HG03378 (cell line): ENCODE results near the gene CDK4.

Experiments
- ATAC-seq: cut with Tn5 transposase; IDR thresholded peaks from one replicate; pipeline ENCODE4 v1.9.1; 2021; ENCODE audit warnings: mild to moderate bottlenecking, moderate library complexity; ENCODE audit not compliant: unreplicated experiment

CDK4 gene

GRCh38 chr12:57740656-57741412 lies 11.3 kb downstream of the CDK4 start:
- peak; percentile 60 for ATAC-seq

- ATAC-seq = no peak
These were observed 12.1 kb downstream of the CDK4 start for GRCh38 chr12:57739914-57740538.

GRCh38 chr12:57739387-57739786 lies 12.7 kb downstream of the CDK4 start:
- no peak for ATAC-seq

- no peak for ATAC-seq
These were observed 13.4 kb downstream of the CDK4 start, which contains the start of gene AGAP2 for GRCh38 chr12:57738661-57739237. AGAP2 (minus strand) TSS chr12:57738742; CDS start chr12:57738246, 496 bp downstream.

GRCh38 chr12:57737467-57738460 lies 14.3 kb downstream of the CDK4 start:
- no peak for ATAC-seq

- ATAC-seq = no peak
These were observed 15.2 kb downstream of the CDK4 start for GRCh38 chr12:57736741-57737466.

- ATAC-seq = no peak
These were observed 16.0 kb downstream of the CDK4 start for GRCh38 chr12:57735952-57736740.

GRCh38 chr12:57735198-57735855 lies 16.8 kb downstream of the CDK4 start:
- no peak for ATAC-seq

GRCh38 chr12:57734591-57734990 lies 17.5 kb downstream of the CDK4 start:
- ATAC-seq = no peak

GRCh38 chr12:57733928-57734327 lies 18.2 kb downstream of the CDK4 start:
- no peak for ATAC-seq

- ATAC-seq = no peak
These were observed 19.1 kb downstream of the CDK4 start for GRCh38 chr12:57732726-57733593.

GRCh38 chr12:57732270-57732669 lies 19.8 kb downstream of the CDK4 start:
- ATAC-seq = no peak

- no peak for ATAC-seq
These were observed 20.6 kb downstream of the CDK4 start for GRCh38 chr12:57731411-57732080.

- ATAC-seq = no peak
These were observed 21.6 kb downstream of the CDK4 start for GRCh38 chr12:57730336-57731067.

- ATAC-seq = no peak
These were observed 22.7 kb downstream of the CDK4 start for GRCh38 chr12:57729321-57729844.

GRCh38 chr12:57727758-57728395 lies 24.2 kb downstream of the CDK4 start:
- ATAC-seq = no peak
